Neuronal stem cell (in vitro differentiated cells): Measurements from ENCODE around the gene TRIP10.

Experiments used
- DNase-seq: peaks from one replicate; pipeline ENCODE4 v3.0.0-alpha.2; 2013; ENCODE audit warnings: low spot score
- H2AFZ ChIP-seq: one replicate; pipeline ENCODE4 v1.6.1; 2013; ENCODE audit warnings: mild to moderate bottlenecking, low read length, inconsistent platforms
- H2AK5ac ChIP-seq: 2 replicates; pipeline ENCODE4 v1.6.1; 2013; ENCODE audit warnings: low read depth, mild to moderate bottlenecking, inconsistent platforms, low read length, moderate library complexity, mixed read lengths
- H2BK120ac ChIP-seq: 2 replicates; pipeline ENCODE4 v1.6.1; 2013; ENCODE audit warnings: low read depth, mild to moderate bottlenecking, inconsistent platforms, low read length, moderate library complexity, mixed read lengths
- H2BK12ac ChIP-seq: one replicate; pipeline ENCODE4 v1.6.1; 2013; ENCODE audit warnings: low read length, inconsistent platforms
- H2BK15ac ChIP-seq: 2 replicates; pipeline ENCODE4 v1.6.1; 2013; ENCODE audit warnings: mild to moderate bottlenecking, low read length, inconsistent platforms, mixed read lengths
- H2BK5ac ChIP-seq: one replicate; pipeline ENCODE4 v1.6.1; 2013; ENCODE audit warnings: inconsistent platforms, mild to moderate bottlenecking, low read length, moderate library complexity
- H3K14ac ChIP-seq: one replicate; pipeline ENCODE4 v1.6.1; 2013; ENCODE audit warnings: low read length, inconsistent platforms
- H3K18ac ChIP-seq: 2 replicates; pipeline ENCODE4 v1.6.1; 2013; ENCODE audit warnings: low read length, inconsistent platforms
- H3K23ac ChIP-seq: 2 replicates; pipeline ENCODE4 v1.6.1; 2013; ENCODE audit warnings: low read depth, mild to moderate bottlenecking, mixed read lengths, low read length, inconsistent platforms; ENCODE audit not compliant: poor library complexity
- H3K27ac ChIP-seq: replicated peaks from 3 replicates; pipeline ENCODE4 v1.5.1; 2013; ENCODE audit warnings: low read length, inconsistent platforms
- H3K27me3 ChIP-seq, 3 experiments: 2 replicates each; pipeline ENCODE4 v1.6.1; 2013; ENCODE audit warnings: low read length in 3 of 3, mild to moderate bottlenecking in 2 of 3, inconsistent platforms in 1 of 3, low read depth in 1 of 3, mixed read lengths in 1 of 3, moderate library complexity in 1 of 3; ENCODE audit not compliant: control insufficient read depth in 3 of 3, insufficient read depth in 3 of 3
- H3K36me3 ChIP-seq, 2 donors: replicated peaks in 1 of 2; 2 replicates each; pipeline ENCODE4 v1.6.1; 2013; ENCODE audit warnings: low read length in 2 of 2; ENCODE audit not compliant: control insufficient read depth in 2 of 2, insufficient read depth in 2 of 2
- H3K4ac ChIP-seq: 2 replicates; pipeline ENCODE4 v1.6.1; 2013; ENCODE audit warnings: inconsistent platforms, mild to moderate bottlenecking, low read length, moderate library complexity
- H3K4me1 ChIP-seq, 2 donors: 1 replicate in 1 of 2; 2 replicates in 1 of 2; pipeline ENCODE4 v1.6.1; 2013; ENCODE audit warnings: low read length in 2 of 2, low read depth in 1 of 2; ENCODE audit not compliant: control insufficient read depth in 2 of 2, insufficient read depth in 1 of 2
- H3K4me2 ChIP-seq: one replicate; pipeline ENCODE4 v1.6.1; 2013; ENCODE audit warnings: mild to moderate bottlenecking, low read length, inconsistent platforms; ENCODE audit not compliant: insufficient read depth, poor library complexity, severe bottlenecking
- H3K4me3 ChIP-seq, 2 donors: 2 replicates each; pipeline ENCODE4 v1.5.1; 2013; ENCODE audit warnings: low read length in 2 of 2, mild to moderate bottlenecking in 2 of 2, inconsistent platforms in 1 of 2, moderate library complexity in 1 of 2
- H3K79me1 ChIP-seq: one replicate; pipeline ENCODE4 v1.6.1; 2013; ENCODE audit warnings: low read depth, mild to moderate bottlenecking, inconsistent platforms, low read length, moderate library complexity
- H3K9ac ChIP-seq: one replicate; pipeline ENCODE4 v1.6.1; 2013; ENCODE audit warnings: mild to moderate bottlenecking, low read depth, low read length, inconsistent platforms; ENCODE audit not compliant: poor library complexity
- H3K9me3 ChIP-seq, 2 donors: replicated peaks in 1 of 2; 2 replicates each; pipeline versions ENCODE3 to v1.6.1; 2013; ENCODE audit warnings: low read length in 2 of 2, mild to moderate bottlenecking in 2 of 2, inconsistent platforms in 1 of 2, low read depth in 1 of 2, mixed read lengths in 1 of 2, moderate library complexity in 1 of 2; ENCODE audit not compliant: control insufficient read depth in 2 of 2, insufficient read depth in 1 of 2
- H4K8ac ChIP-seq: one replicate; pipeline ENCODE4 v1.6.1; 2013; ENCODE audit warnings: low read depth, mild to moderate bottlenecking, inconsistent platforms, low read length, moderate library complexity
- H4K91ac ChIP-seq: one replicate; pipeline ENCODE4 v1.6.1; 2013; ENCODE audit warnings: low read length, low read depth, mild to moderate bottlenecking, inconsistent platforms; ENCODE audit not compliant: poor library complexity
- WGBS, 2 donors: extraction: QIAGEN DNeasy Blood & Tissue Kit; methylation state at CpG; one replicate each; pipeline ENCODE4 v1.1.7; 2013; ENCODE audit warnings: missing lambda C conversion rate in 2 of 2, mixed read lengths in 1 of 2; ENCODE audit not compliant: insufficient read length in 2 of 2, insufficient replicate concordance in 1 of 2; ENCODE audit errors: extremely low coverage in 2 of 2; 5-methylcytosine and 5-hydroxymethylcytosine counted together

Gene TRIP10

DNA sequence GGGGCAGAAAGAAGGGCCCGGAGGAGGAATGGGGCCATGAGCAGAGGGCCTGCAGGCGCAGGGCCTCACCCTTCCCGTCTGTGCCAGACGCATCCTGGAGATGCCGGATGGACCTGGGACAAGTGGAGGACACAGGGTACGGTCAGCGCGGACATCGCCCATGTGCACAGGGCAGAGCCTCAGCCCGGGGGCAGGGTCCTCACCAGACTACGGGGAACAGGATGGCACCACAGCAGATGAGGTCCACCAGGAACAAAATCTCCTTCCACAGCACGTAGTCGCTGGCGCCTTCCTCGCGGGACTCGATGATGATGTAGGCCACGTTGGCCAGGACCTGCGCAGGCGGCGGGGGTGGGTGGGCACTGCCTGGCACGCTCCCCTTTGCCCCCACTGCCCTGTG, 7.7 kb upstream of the TRIP10 start:
- Histone ChIP-seq H2BK15ac (no peak overlapping the region), H3K23ac (peak overlapping the region; percentile 6), H2BK120ac (no peak overlapping the region), H3K4me1 (peaks cover 3 to 6% of the 10 kb centered on the region in 2 donors), H2BK12ac (no peak overlapping the region), H2AK5ac (no peak overlapping the region), H3K4ac (no peak overlapping the region), H4K91ac (no peak overlapping the region), H3K79me1 (peaks cover 8% of the 10 kb centered on the region), H3K36me3 (peaks cover 0 to 11% of the 10 kb centered on the region in 2 donors), H2AFZ (no peak overlapping the region), H3K9ac (peak overlapping the region; percentile 60), H3K27me3 (no peaks in the 10 kb centered on the region), H3K14ac (no peak overlapping the region), H4K8ac (peak overlapping the region; percentile 82), H3K27ac (no peak overlapping the region), H3K4me2 (no peak overlapping the region), H3K4me3 (no peak overlapping the region), H3K18ac (no peak overlapping the region), H3K9me3 (peaks cover 0 to 4% of the 10 kb centered on the region in 2 donors), H2BK5ac (peak overlapping the region; percentile 39)
- DNase-seq: no peak
- WGBS, 2 donors: no CpG with 5 or more reads among the region's 22 CpGs

- Histone ChIP-seq H3K14ac (no peak overlapping the region), H2AFZ (no peak overlapping the region), H3K4ac (no peak overlapping the region), H2BK12ac (no peak overlapping the region), H3K9me3 (no peaks in the 10 kb centered on the region), H3K4me3 (no peak overlapping the region), H3K18ac (no peak overlapping the region), H3K4me1 (peaks cover 3 to 6% of the 10 kb centered on the region in 2 donors), H4K8ac (no peak overlapping the region), H3K4me2 (no peak overlapping the region), H2AK5ac (no peak overlapping the region), H3K23ac (no peak overlapping the region), H2BK5ac (peak overlapping the region; percentile 39), H2BK15ac (no peak overlapping the region), H3K36me3 (peaks cover 0 to 11% of the 10 kb centered on the region in 2 donors), H3K27ac (no peak overlapping the region), H2BK120ac (no peak overlapping the region), H3K79me1 (peaks cover 6% of the 10 kb centered on the region), H3K27me3 (no peaks in the 10 kb centered on the region), H3K9ac (no peak overlapping the region), H4K91ac (no peak overlapping the region)
- no peak for DNase-seq
- WGBS, 2 donors: no CpG with 5 or more reads among the region's 21 CpGs
Measured at GRCh38 chr19:6732803-6733337, 6.6 kb upstream of the TRIP10 start.

DNA sequence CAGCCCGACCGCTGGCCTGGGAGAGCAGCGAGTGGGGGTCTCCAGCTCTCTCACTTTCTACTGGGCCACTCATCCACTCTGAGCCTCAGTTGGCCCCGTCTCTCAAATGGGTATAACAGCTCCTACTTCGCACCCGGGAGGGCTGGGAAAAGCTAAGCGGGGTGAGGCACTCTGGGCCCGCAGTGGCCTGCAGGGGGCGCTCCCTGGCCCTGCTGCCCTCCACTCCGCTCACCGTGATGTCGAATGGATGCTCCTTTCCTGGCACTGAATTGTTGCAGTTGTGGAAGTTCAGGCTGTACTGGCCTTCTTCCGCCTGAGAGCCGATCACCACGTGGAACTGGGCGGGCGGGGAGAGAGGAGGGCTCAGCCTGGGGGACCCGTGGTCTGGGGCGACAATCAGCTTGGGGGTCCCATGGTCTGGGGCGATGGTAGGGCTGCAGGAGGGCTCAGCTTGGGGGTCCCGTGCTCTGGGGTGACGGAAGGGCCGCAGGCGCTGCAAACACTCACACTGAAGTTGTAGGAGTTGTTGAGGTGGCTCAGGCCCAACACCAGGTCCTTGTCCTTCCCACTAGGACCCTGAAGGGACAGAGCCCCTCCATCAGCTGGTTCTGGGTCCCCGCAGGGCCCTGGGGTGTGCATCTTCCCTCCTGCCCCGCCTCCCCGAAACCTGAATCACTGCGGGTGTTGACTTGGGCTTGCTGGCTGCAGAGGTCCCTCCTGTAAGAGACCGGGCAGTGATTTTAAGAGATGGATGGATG, 6.0 kb upstream of the TRIP10 start:
- Histone ChIP-seq H3K36me3 (peaks cover 0 to 11% of the 10 kb centered on the region in 2 donors), H3K4me1 (peaks cover 7 to 11% of the 10 kb centered on the region in 2 donors), H2BK12ac (no peak overlapping the region), H3K4ac (no peak overlapping the region), H2AFZ (no peak overlapping the region), H4K91ac (no peak overlapping the region), H3K4me3 (no peak overlapping the region), H3K18ac (no peak overlapping the region), H3K23ac (peak overlapping the region; percentile 20), H2BK5ac (peak overlapping the region; percentile 39), H3K9ac (no peak overlapping the region), H2AK5ac (no peak overlapping the region), H3K27me3 (no peaks in the 10 kb centered on the region), H3K27ac (no peak overlapping the region), H4K8ac (no peak overlapping the region), H3K9me3 (no peaks in the 10 kb centered on the region), H3K79me1 (peaks cover 6% of the 10 kb centered on the region), H2BK120ac (no peak overlapping the region), H3K14ac (no peak overlapping the region), H3K4me2 (no peak overlapping the region), H2BK15ac (no peak overlapping the region)
- WGBS, 2 donors: no CpG with 5 or more reads among the region's 29 CpGs
- DNase-seq: no peak

DNA sequence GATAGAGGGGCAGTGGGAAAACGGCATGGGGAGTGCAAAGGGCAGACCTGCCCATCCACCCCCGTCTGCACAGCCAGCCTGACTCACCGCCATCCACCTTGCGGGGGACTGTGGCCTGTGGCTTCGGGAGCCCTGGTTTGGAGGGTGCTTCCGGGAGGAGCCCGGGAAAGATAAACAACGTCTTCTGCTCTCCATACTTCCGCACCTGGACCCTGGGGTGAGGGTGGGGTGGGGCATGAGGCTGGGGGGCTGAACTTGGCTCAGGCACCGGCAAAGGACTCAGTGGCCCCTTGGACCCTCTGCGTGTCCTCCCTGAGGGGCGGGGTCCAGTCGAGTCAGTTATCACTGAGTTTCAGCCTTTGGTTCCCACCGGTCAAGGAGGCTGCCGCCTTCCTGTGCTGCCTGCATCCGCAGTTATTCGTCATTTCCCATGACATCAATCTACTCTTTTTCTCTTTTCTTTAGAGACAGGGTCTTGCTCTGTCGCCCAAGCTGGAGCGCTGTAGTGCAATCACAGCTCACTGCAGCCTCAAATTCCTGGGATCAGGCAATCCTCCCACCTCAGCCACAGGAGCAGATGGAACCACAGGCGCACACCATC, 5.3 kb upstream of the TRIP10 start:
- WGBS, 2 donors: no CpG with 5 or more reads among the region's 20 CpGs
- Histone ChIP-seq H3K9me3 (no peaks in the 10 kb centered on the region), H3K27me3 (no peaks in the 10 kb centered on the region), H3K36me3 (peaks cover 0 to 11% of the 10 kb centered on the region in 2 donors), H2BK12ac (no peak overlapping the region), H3K4me2 (no peak overlapping the region), H2BK120ac (no peak overlapping the region), H3K4me1 (peaks cover 13 to 18% of the 10 kb centered on the region in 2 donors), H2AK5ac (no peak overlapping the region), H2BK15ac (no peak overlapping the region), H2AFZ (no peak overlapping the region), H3K23ac (peak overlapping the region; percentile 39), H4K8ac (no peak overlapping the region), H4K91ac (no peak overlapping the region), H3K14ac (no peak overlapping the region), H3K18ac (no peak overlapping the region), H2BK5ac (no peak overlapping the region), H3K4me3 (no peak overlapping the region), H3K4ac (no peak overlapping the region), H3K79me1 (peaks cover 6% of the 10 kb centered on the region), H3K9ac (no peak overlapping the region), H3K27ac (no peak overlapping the region)
- DNase-seq: no peak
